Ishikawa (cell line): ENCODE data around the gene PLCG1.

Experiments used
- CEBPB ChIP-seq: IDR thresholded peaks from 2 replicates; pipeline ENCODE4 v1.6.1; 2012
- EGR1 ChIP-seq: IDR thresholded peaks from 2 replicates; pipeline ENCODE4 v1.6.1; 2012
- EP300 ChIP-seq: IDR thresholded peaks from 2 replicates; pipeline ENCODE4 v1.6.1; 2012; ENCODE audit warnings: borderline replicate concordance
- FOXM1 ChIP-seq: IDR thresholded peaks from 2 replicates; pipeline ENCODE4 v1.6.1; 2012; ENCODE audit warnings: low read depth, borderline replicate concordance
- RAD21 ChIP-seq: IDR thresholded peaks from 2 replicates; pipeline ENCODE4 v1.6.1; 2012; ENCODE audit warnings: low read depth
- REST ChIP-seq: IDR thresholded peaks from 2 replicates; pipeline ENCODE4 v1.6.1; 2012; ENCODE audit warnings: low read depth, mild to moderate bottlenecking
- TAF1 ChIP-seq: IDR thresholded peaks from 2 replicates; pipeline ENCODE4 v1.6.1; 2012; ENCODE audit warnings: low read depth, mild to moderate bottlenecking
- YY1 ChIP-seq: IDR thresholded peaks from 2 replicates; pipeline ENCODE4 v1.6.1; 2012; ENCODE audit warnings: low read depth
- ZBTB7A ChIP-seq: IDR thresholded peaks from 2 replicates; pipeline ENCODE4 v1.6.1; 2012; ENCODE audit warnings: low read depth
- TF ChIP-seq, protein P1 (sequence below): IDR thresholded peaks from 2 replicates; pipeline ENCODE4 v1.6.1; 2012
- TF ChIP-seq, protein P2 (sequence below): IDR thresholded peaks from 2 replicates; pipeline ENCODE4 v1.6.1; 2012

DNA sequence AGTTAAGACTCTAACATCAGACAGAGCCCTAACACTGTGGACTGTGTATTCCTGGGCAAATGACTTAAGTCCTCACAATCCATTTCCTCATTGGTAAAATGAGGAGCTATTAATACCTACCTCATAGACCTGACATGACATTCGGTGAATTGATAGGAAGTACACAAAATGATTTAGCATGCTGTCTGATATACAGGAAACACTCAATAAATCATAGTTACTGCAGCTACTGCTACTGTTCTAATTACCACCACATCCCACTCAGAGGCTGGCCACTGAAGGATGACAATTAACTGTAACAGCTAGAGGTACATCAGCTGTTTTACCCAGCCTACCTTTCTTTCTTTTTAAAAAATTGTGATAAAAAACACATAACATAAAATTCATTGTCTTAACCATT lies 87.7 kb downstream of the PLCG1 start:
- TF ChIP-seq EGR1 (no peak), REST (no peak), RAD21 (no peak), ZBTB7A (no peak), TAF1 (no peak), FOXM1 (no peak), CEBPB (no peak), EP300 (no peak), YY1 (no peak)
- TF ChIP-seq, protein P1, sequence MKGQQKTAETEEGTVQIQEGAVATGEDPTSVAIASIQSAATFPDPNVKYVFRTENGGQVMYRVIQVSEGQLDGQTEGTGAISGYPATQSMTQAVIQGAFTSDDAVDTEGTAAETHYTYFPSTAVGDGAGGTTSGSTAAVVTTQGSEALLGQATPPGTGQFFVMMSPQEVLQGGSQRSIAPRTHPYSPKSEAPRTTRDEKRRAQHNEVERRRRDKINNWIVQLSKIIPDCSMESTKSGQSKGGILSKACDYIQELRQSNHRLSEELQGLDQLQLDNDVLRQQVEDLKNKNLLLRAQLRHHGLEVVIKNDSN, result no peak
- TF ChIP-seq, protein P2, sequence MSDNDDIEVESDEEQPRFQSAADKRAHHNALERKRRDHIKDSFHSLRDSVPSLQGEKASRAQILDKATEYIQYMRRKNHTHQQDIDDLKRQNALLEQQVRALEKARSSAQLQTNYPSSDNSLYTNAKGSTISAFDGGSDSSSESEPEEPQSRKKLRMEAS, result no peak
